Trophoblast cell (in vitro differentiated cells and primary cell): ENCODE results near the gene RBP4.
A peak's percentile ranks its signal among the peaks of the same experiment; 100 is the strongest.

Experiments
- DNase-seq, 2 donors: peaks; one replicate each; pipeline ENCODE4 v3.0.0-alpha.2; 2016
- H2AFZ ChIP-seq: 2 replicates; pipeline ENCODE4 v1.6.1; 2013; ENCODE audit warnings: low read length, moderate library complexity, mild to moderate bottlenecking; ENCODE audit not compliant: insufficient read depth, poor library complexity
- H2AK5ac ChIP-seq: 2 replicates; pipeline ENCODE4 v1.6.1; 2013; ENCODE audit warnings: mild to moderate bottlenecking, low read length
- H2BK120ac ChIP-seq: 2 replicates; pipeline ENCODE4 v1.6.1; 2013; ENCODE audit warnings: low read length, mild to moderate bottlenecking, moderate library complexity; ENCODE audit not compliant: insufficient read depth, poor library complexity
- H2BK12ac ChIP-seq: 2 replicates; pipeline ENCODE4 v1.6.1; 2013; ENCODE audit warnings: mild to moderate bottlenecking, low read length, moderate library complexity
- H2BK5ac ChIP-seq: 2 replicates; pipeline ENCODE4 v1.6.1; 2013; ENCODE audit warnings: low read length, low read depth, moderate library complexity, mild to moderate bottlenecking; ENCODE audit not compliant: poor library complexity
- H3K14ac ChIP-seq: 2 replicates; pipeline ENCODE4 v1.6.1; 2013; ENCODE audit warnings: mild to moderate bottlenecking, low read length
- H3K18ac ChIP-seq: 2 replicates; pipeline ENCODE4 v1.6.1; 2013; ENCODE audit warnings: mild to moderate bottlenecking, low read length
- H3K23ac ChIP-seq: 2 replicates; pipeline ENCODE4 v1.6.1; 2013; ENCODE audit warnings: low read length
- H3K27ac ChIP-seq: 2 replicates; pipeline ENCODE4 v1.5.1; 2013; ENCODE audit warnings: low read depth, mild to moderate bottlenecking, inconsistent platforms, low read length, moderate library complexity
- H3K27me3 ChIP-seq: 2 replicates; pipeline ENCODE4 v1.6.1; 2013; ENCODE audit warnings: inconsistent platforms, mild to moderate bottlenecking, low read length, moderate library complexity; ENCODE audit not compliant: insufficient read depth
- H3K36me3 ChIP-seq, 2 experiments: 1 replicate in 1 of 2; 2 replicates in 1 of 2; pipeline ENCODE4 v1.6.1; 2013; ENCODE audit warnings: low read length in 2 of 2, mild to moderate bottlenecking in 2 of 2, moderate library complexity in 1 of 2; ENCODE audit not compliant: insufficient read depth in 2 of 2, control insufficient read depth in 1 of 2
- H3K4ac ChIP-seq: 2 replicates; pipeline ENCODE4 v1.6.1; 2013; ENCODE audit warnings: low read depth, mild to moderate bottlenecking, low read length, moderate library complexity
- H3K4me1 ChIP-seq, 2 experiments: 1 replicate in 1 of 2; 2 replicates in 1 of 2; pipeline ENCODE4 v1.6.1; 2013; ENCODE audit warnings: low read length in 2 of 2, mild to moderate bottlenecking in 2 of 2, moderate library complexity in 1 of 2; ENCODE audit not compliant: insufficient read depth in 2 of 2, control insufficient read depth in 1 of 2
- H3K4me2 ChIP-seq: 2 replicates; pipeline ENCODE4 v1.6.1; 2013; ENCODE audit warnings: inconsistent platforms, mild to moderate bottlenecking, low read length, moderate library complexity
- H3K4me3 ChIP-seq: 2 replicates; pipeline ENCODE4 v1.5.1; 2013; ENCODE audit warnings: mild to moderate bottlenecking, low read depth, low read length, inconsistent platforms
- H3K79me1 ChIP-seq: one replicate; pipeline ENCODE4 v1.6.1; 2013; ENCODE audit warnings: low read length
- H3K79me2 ChIP-seq: 2 replicates; pipeline ENCODE4 v1.6.1; 2013; ENCODE audit warnings: low read length, mild to moderate bottlenecking; ENCODE audit not compliant: control insufficient read depth, insufficient read depth, poor library complexity
- H3K9ac ChIP-seq: 2 replicates; pipeline ENCODE4 v1.6.1; 2013; ENCODE audit warnings: mild to moderate bottlenecking, low read length
- H3K9me3 ChIP-seq: 2 replicates; pipeline ENCODE4 v1.6.1; 2013; ENCODE audit warnings: low read depth, mild to moderate bottlenecking, control low read depth, inconsistent platforms, low read length; ENCODE audit not compliant: insufficient read depth
- H4K12ac ChIP-seq: 2 replicates; pipeline ENCODE4 v1.6.1; 2013; ENCODE audit warnings: low read depth, mild to moderate bottlenecking, low read length, moderate library complexity
- H4K8ac ChIP-seq: 2 replicates; pipeline ENCODE4 v1.6.1; 2013; ENCODE audit warnings: low read depth, mild to moderate bottlenecking, low read length, moderate library complexity
- H4K91ac ChIP-seq: one replicate; pipeline ENCODE4 v1.6.1; 2013; ENCODE audit warnings: low read depth, mild to moderate bottlenecking, low read length, moderate library complexity
- WGBS: extraction: QIAGEN DNeasy Blood & Tissue Kit; methylation state at CpG from one replicate; pipeline ENCODE4 v1.1.7; 2013; ENCODE audit warnings: missing lambda C conversion rate; ENCODE audit not compliant: insufficient read length, insufficient coverage; ENCODE audit errors: extremely low coverage; 5-methylcytosine and 5-hydroxymethylcytosine counted together

The RBP4 gene

GRCh38 chr10:93584445-93584844, 16.6 kb downstream of the RBP4 start:
- no peak overlapping the region for H3K9ac ChIP-seq
- no peak overlapping the region for H4K91ac ChIP-seq
- H4K8ac ChIP-seq = no peak overlapping the region
- no peak overlapping the region for H3K18ac ChIP-seq
- H3K4ac ChIP-seq = no peak overlapping the region
- no peak overlapping the region for H3K14ac ChIP-seq
- H3K4me3 ChIP-seq = no peak overlapping the region
- H2AFZ ChIP-seq = no peak overlapping the region
- H3K23ac ChIP-seq = no peak overlapping the region
- H3K79me2 ChIP-seq = no peaks in the 10 kb centered on the region
- no peaks in the 10 kb centered on the region for H3K4me1 ChIP-seq
- no peak overlapping the region for H2BK5ac ChIP-seq
- H3K9me3 ChIP-seq = peaks cover 2% of the 10 kb centered on the region
- H3K27ac ChIP-seq = no peak overlapping the region
- WGBS = no CpG with 5 or more reads among the region's 7 CpGs
- H3K4me2 ChIP-seq = no peak overlapping the region
- no peak overlapping the region for H2BK12ac ChIP-seq
- no peak overlapping the region for H2BK120ac ChIP-seq
- no peak for DNase-seq
- no peaks in the 10 kb centered on the region for H3K27me3 ChIP-seq
- no peak overlapping the region for H4K12ac ChIP-seq
- H3K79me1 ChIP-seq = no peaks in the 10 kb centered on the region
- no peaks in the 10 kb centered on the region for H3K36me3 ChIP-seq
- no peak overlapping the region for H2AK5ac ChIP-seq

GRCh38 chr10:93580828-93581227, 20.2 kb downstream of the RBP4 start:
- H3K4me2 ChIP-seq = no peak overlapping the region
- H2AFZ ChIP-seq = no peak overlapping the region
- H4K91ac ChIP-seq = no peak overlapping the region
- H3K27ac ChIP-seq = no peak overlapping the region
- peak overlapping the region; percentile 15 for H3K9ac ChIP-seq
- no peak overlapping the region for H3K18ac ChIP-seq
- H3K27me3 ChIP-seq = no peaks in the 10 kb centered on the region
- no peak for DNase-seq
- H2BK5ac ChIP-seq = no peak overlapping the region
- no peaks in the 10 kb centered on the region for H3K4me1 ChIP-seq
- H2BK120ac ChIP-seq = no peak overlapping the region
- no CpG with 5 or more reads among the region's 6 CpGs for WGBS
- no peak overlapping the region for H2AK5ac ChIP-seq
- H3K4me3 ChIP-seq = no peak overlapping the region
- no peak overlapping the region for H3K4ac ChIP-seq
- H4K12ac ChIP-seq = no peak overlapping the region
- H3K36me3 ChIP-seq = no peaks in the 10 kb centered on the region
- no peaks in the 10 kb centered on the region for H3K79me2 ChIP-seq
- no peak overlapping the region for H2BK12ac ChIP-seq
- no peak overlapping the region for H4K8ac ChIP-seq
- H3K14ac ChIP-seq = no peak overlapping the region
- H3K79me1 ChIP-seq = no peaks in the 10 kb centered on the region
- peaks cover 5% of the 10 kb centered on the region for H3K9me3 ChIP-seq
- H3K23ac ChIP-seq = no peak overlapping the region

- peaks cover 5% of the 10 kb centered on the region for H3K9me3 ChIP-seq
- no peak overlapping the region for H3K18ac ChIP-seq
- H3K4me2 ChIP-seq = no peak overlapping the region
- no peak overlapping the region for H3K4ac ChIP-seq
- no peak overlapping the region for H2AFZ ChIP-seq
- no CpG with 5 or more reads among the region's 3 CpGs for WGBS
- no peak overlapping the region for H3K4me3 ChIP-seq
- no peaks in the 10 kb centered on the region for H3K27me3 ChIP-seq
- no peaks in the 10 kb centered on the region for H3K4me1 ChIP-seq
- H3K14ac ChIP-seq = no peak overlapping the region
- H2BK120ac ChIP-seq = no peak overlapping the region
- H2AK5ac ChIP-seq = no peak overlapping the region
- no peaks in the 10 kb centered on the region for H3K79me1 ChIP-seq
- no peak overlapping the region for H3K27ac ChIP-seq
- H3K23ac ChIP-seq = no peak overlapping the region
- no peak overlapping the region for H4K12ac ChIP-seq
- H4K91ac ChIP-seq = no peak overlapping the region
- H2BK12ac ChIP-seq = no peak overlapping the region
- H3K79me2 ChIP-seq = no peaks in the 10 kb centered on the region
- no peak overlapping the region for H3K9ac ChIP-seq
- H4K8ac ChIP-seq = no peak overlapping the region
- no peak for DNase-seq
- H2BK5ac ChIP-seq = no peak overlapping the region
- no peaks in the 10 kb centered on the region for H3K36me3 ChIP-seq
Measured at GRCh38 chr10:93579985-93580711, 20.9 kb downstream of the RBP4 start.

- Histone ChIP-seq H3K36me3 (no peaks in the 10 kb centered on the region), H3K27ac (no peak overlapping the region), H3K79me1 (no peaks in the 10 kb centered on the region), H2BK5ac (no peak overlapping the region), H2AK5ac (no peak overlapping the region), H3K79me2 (no peaks in the 10 kb centered on the region), H3K27me3 (no peaks in the 10 kb centered on the region), H4K91ac (no peak overlapping the region), H3K4me3 (no peak overlapping the region), H3K9ac (no peak overlapping the region), H2BK120ac (no peak overlapping the region), H2BK12ac (no peak overlapping the region), H4K8ac (no peak overlapping the region), H3K9me3 (peaks cover 5% of the 10 kb centered on the region), H3K4ac (no peak overlapping the region), H2AFZ (no peak overlapping the region), H4K12ac (no peak overlapping the region), H3K23ac (no peak overlapping the region), H3K14ac (no peak overlapping the region), H3K18ac (no peak overlapping the region), H3K4me1 (no peaks in the 10 kb centered on the region), H3K4me2 (no peak overlapping the region)
- WGBS = no CpG with 5 or more reads among the region's 7 CpGs
- DNase-seq = peak; percentile 83 to 91
Measured at GRCh38 chr10:93579089-93579488, 21.9 kb downstream of the RBP4 start.
